H1 (cell line): ENCODE data around the gene HTD2. TPM values are rescaled to one million over a fixed set of nuclear protein-coding genes. Genes with fewer than 3 reads are reported as not detected.

Experiments used
- CTCF ChIA-PET: fragments of 300-600 bp; sonication (Branson Sonifier 250); formaldehyde crosslinking; loops from one replicate; lab custom pipeline; 2021; ENCODE audit not compliant: partially characterized antibody; lab: Charles Lee
- POLR2A ChIA-PET: fragments of 300-600 bp; sonication (Branson Sonifier 250); formaldehyde crosslinking; loops from one replicate; lab custom pipeline; 2021; ENCODE audit warnings: inconsistent platforms; ENCODE audit not compliant: partially characterized antibody; lab: Charles Lee
- DNase-seq, 2 experiments: peaks; one replicate each; pipeline versions ENCODE4 v3.0.0 to v3.0.0-alpha.2; 2010 to 2022; ENCODE audit warnings: low spot score in 2 of 2, low read depth in 1 of 2, mixed read lengths in 1 of 2
- FAIRE-seq: peaks from 2 replicates; lab custom pipeline; 2011; peaks lifted over from hg19 to GRCh38; lab: Jason Lieb, UNC
- H2AFZ ChIP-seq: 2 replicates; pipeline ENCODE4 v1.8.1; 2012; ENCODE audit warnings: low read length, inconsistent platforms
- H2AK5ac ChIP-seq: 2 replicates; pipeline ENCODE4 v1.6.1; 2013; ENCODE audit warnings: low read depth, low read length
- H2BK120ac ChIP-seq: replicated peaks from 2 replicates; pipeline ENCODE3; 2013; ENCODE audit warnings: low read depth, low read length, inconsistent platforms
- H2BK12ac ChIP-seq: 2 replicates; pipeline ENCODE4 v1.6.1; 2013; ENCODE audit warnings: low read depth, low read length
- H2BK15ac ChIP-seq: 2 replicates; pipeline ENCODE4 v1.6.1; 2013; ENCODE audit warnings: low read length
- H2BK20ac ChIP-seq: 2 replicates; pipeline ENCODE4 v1.6.1; 2013; ENCODE audit warnings: low read length
- H2BK5ac ChIP-seq: 2 replicates; pipeline ENCODE4 v1.6.1; 2013; ENCODE audit warnings: low read depth, low read length
- H3K14ac ChIP-seq: 2 replicates; pipeline ENCODE4 v1.6.1; 2013; ENCODE audit warnings: inconsistent platforms; ENCODE audit not compliant: insufficient read length
- H3K18ac ChIP-seq: 2 replicates; pipeline ENCODE4 v1.6.1; 2013; ENCODE audit warnings: low read length; ENCODE audit errors: extremely low read depth
- H3K23ac ChIP-seq: 2 replicates; pipeline ENCODE4 v1.6.1; 2013; ENCODE audit warnings: inconsistent platforms; ENCODE audit not compliant: insufficient read length
- H3K23me2 ChIP-seq: 2 replicates; pipeline ENCODE4 v1.6.1; 2013; ENCODE audit warnings: low read depth, low read length
- H3K27ac ChIP-seq: 2 replicates; pipeline ENCODE4 v1.6.1; 2011; ENCODE audit warnings: low read depth, low read length, inconsistent platforms
- H3K27me3 ChIP-seq, 4 experiments: replicated peaks in 1 of 4; 1 replicate in 1 of 4; 2 replicates in 3 of 4; pipeline versions ENCODE4 v1.6.1 to v1.8.1; 2011 to 2013; ENCODE audit warnings: low read length in 3 of 4, mild to moderate bottlenecking in 3 of 4, inconsistent platforms in 2 of 4, mixed read lengths in 2 of 4, moderate library complexity in 1 of 4; ENCODE audit not compliant: control insufficient read depth in 3 of 4, insufficient read depth in 3 of 4; ENCODE audit errors: extremely low read depth in 1 of 4
- H3K36me3 ChIP-seq, 4 experiments: 2 replicates each; pipeline versions ENCODE4 v1.6.1 to v1.8.1; 2011 to 2013; ENCODE audit warnings: mild to moderate bottlenecking in 4 of 4, low read length in 3 of 4, moderate library complexity in 2 of 4, control low read depth in 1 of 4, inconsistent platforms in 1 of 4; ENCODE audit not compliant: insufficient read depth in 4 of 4, control insufficient read depth in 2 of 4
- H3K4ac ChIP-seq: replicated peaks from 2 replicates; pipeline ENCODE3; 2013; ENCODE audit warnings: low read length, low read depth, mixed read lengths, inconsistent platforms; ENCODE audit not compliant: insufficient read length
- H3K4me1 ChIP-seq, 4 experiments: replicated peaks in 1 of 4; 1 replicate in 1 of 4; 2 replicates in 3 of 4; pipeline versions ENCODE4 v1.6.1 to v1.8.1; 2011 to 2013; ENCODE audit warnings: low read length in 3 of 4, inconsistent platforms in 2 of 4, mixed read lengths in 1 of 4; ENCODE audit not compliant: insufficient read depth in 4 of 4, control insufficient read depth in 3 of 4
- H3K4me2 ChIP-seq, 2 experiments: 2 replicates each; pipeline versions ENCODE4 v1.6.1 to v1.8.1; 2011 to 2013; ENCODE audit warnings: low read depth in 2 of 2, low read length in 2 of 2, control low read depth in 1 of 2, inconsistent platforms in 1 of 2, mild to moderate bottlenecking in 1 of 2; ENCODE audit not compliant: insufficient read depth in 1 of 2
- H3K4me3 ChIP-seq, 4 experiments: fragments of 200-600, 300-600 bp in 1 of 4; sonication (generic), shearing (Covaris generic), sonication (Bioruptor Twin) in 1 of 4; 2 replicates each; pipeline versions ENCODE4 v1.5.1 to v1.8.1; 2011 to 2016; ENCODE audit warnings: low read length in 4 of 4, low read depth in 3 of 4, control low read depth in 2 of 4, inconsistent platforms in 2 of 4, mild to moderate bottlenecking in 2 of 4, mixed read lengths in 1 of 4, moderate library complexity in 1 of 4; ENCODE audit not compliant: insufficient read depth in 2 of 4; ENCODE audit errors: extremely low read depth in 1 of 4
- H3K56ac ChIP-seq: replicated peaks from 2 replicates; pipeline ENCODE3; 2013; ENCODE audit warnings: low read depth, mild to moderate bottlenecking, mixed read lengths, low read length, inconsistent platforms; ENCODE audit not compliant: insufficient read length
- H3K79me1 ChIP-seq: 2 replicates; pipeline ENCODE4 v1.6.1; 2013; ENCODE audit warnings: low read depth, low read length, control low read depth
- H3K79me2 ChIP-seq, 2 experiments: 2 replicates each; pipeline versions ENCODE4 v1.6.1 to v1.8.1; 2012 to 2013; ENCODE audit warnings: low read length in 2 of 2, mild to moderate bottlenecking in 2 of 2, inconsistent platforms in 1 of 2; ENCODE audit not compliant: insufficient read depth in 2 of 2, control insufficient read depth in 1 of 2
- H3K9ac ChIP-seq, 4 experiments: replicated peaks in 1 of 4; 1 replicate in 1 of 4; 2 replicates in 3 of 4; pipeline versions ENCODE4 v1.6.1 to v1.8.1; 2011 to 2013; ENCODE audit warnings: low read depth in 3 of 4, low read length in 3 of 4, control low read depth in 2 of 4, mild to moderate bottlenecking in 2 of 4, moderate library complexity in 2 of 4, inconsistent platforms in 1 of 4; ENCODE audit errors: extremely low read depth in 1 of 4
- H3K9me3 ChIP-seq, 2 experiments: 2 replicates each; pipeline versions ENCODE4 v1.6.1 to v1.8.1; 2012 to 2013; ENCODE audit warnings: mild to moderate bottlenecking in 2 of 2, moderate library complexity in 2 of 2, control low read depth in 1 of 2, inconsistent platforms in 1 of 2, low read depth in 1 of 2, low read length in 1 of 2, mixed read lengths in 1 of 2; ENCODE audit not compliant: insufficient read depth in 2 of 2
- H4K20me1 ChIP-seq, 2 experiments: replicated peaks in 1 of 2; 2 replicates each; pipeline versions ENCODE3 to v1.8.1; 2011 to 2013; ENCODE audit warnings: inconsistent platforms in 2 of 2, low read length in 2 of 2, mild to moderate bottlenecking in 1 of 2; ENCODE audit not compliant: insufficient read depth in 2 of 2, control insufficient read depth in 1 of 2
- H4K5ac ChIP-seq: 2 replicates; pipeline ENCODE4 v1.6.1; 2013; ENCODE audit warnings: low read length, low read depth, mixed read lengths, inconsistent platforms; ENCODE audit not compliant: insufficient read length
- H4K8ac ChIP-seq: 2 replicates; pipeline ENCODE4 v1.8.0; 2013; ENCODE audit warnings: mild to moderate bottlenecking, moderate library complexity, low read length, inconsistent platforms; ENCODE audit not compliant: insufficient read depth; ENCODE audit errors: extremely low read depth
- H4K91ac ChIP-seq: replicated peaks from 2 replicates; pipeline ENCODE3; 2013; ENCODE audit warnings: low read length, mixed read lengths, inconsistent platforms; ENCODE audit not compliant: insufficient read length
- CTCF ChIP-seq, 3 experiments: IDR thresholded peaks; 1 replicate in 2 of 3; 2 replicates in 1 of 3; pipeline versions ENCODE4 v1.5.1 to v1.6.1; 2011; ENCODE audit warnings: low read length in 3 of 3, mild to moderate bottlenecking in 3 of 3, inconsistent platforms in 2 of 3, low read depth in 1 of 3, moderate library complexity in 1 of 3; ENCODE audit not compliant: insufficient read depth in 1 of 3; ENCODE audit errors: control extremely low read depth in 1 of 3
- PHF8 ChIP-seq: fragments of 200-600 bp; sonication (generic); conservative IDR thresholded peaks from 2 replicates; pipeline ENCODE4 v1.7.1; 2012; ENCODE audit warnings: low read depth, mild to moderate bottlenecking, inconsistent platforms, low read length, moderate library complexity
- RFX5 ChIP-seq: IDR thresholded peaks from 2 replicates; pipeline ENCODE4 v1.6.1; 2011; ENCODE audit warnings: low read depth, low read length, improper control_type of control experiment, borderline replicate concordance
- WGBS, 2 experiments: shearing (Covaris generic) in 1 of 2; methylation state at CpG; one replicate each; pipeline versions ENCODE4 v1.1.6 to v1.1.7; 2013 to 2015; ENCODE audit warnings: low lambda C conversion rate in 2 of 2, mixed read lengths in 2 of 2, inconsistent platforms in 1 of 2, low coverage in 1 of 2, missing lambda C conversion rate in 1 of 2; ENCODE audit not compliant: insufficient replicate concordance in 2 of 2, insufficient coverage in 1 of 2, insufficient read length in 1 of 2; ENCODE audit errors: extremely low coverage in 1 of 2, missing lambda C conversion rate in 1 of 2; 5-methylcytosine and 5-hydroxymethylcytosine counted together
- polyA plus RNA-seq, 7 experiments: library from polyadenylated mRNA; depleted of rRNA in 3 of 7; stranded (reverse) in 5 of 7; unstranded in 2 of 7; fragments of >200 nt in 5 of 7; fragments of 200-250 nt in 2 of 7; gene quantifications; 1 replicate in 5 of 7; 2 replicates in 1 of 7; 4 replicates in 1 of 7; pipeline versions ENCODE4 v1.2.1 to v1.2.3, GENCODE V29; 2011 to 2013; ENCODE audit warnings: missing spikeins in 2 of 7, mixed read lengths in 2 of 7
- total RNA-seq: library from RNA; stranded (reverse); fragmentation: NEBNext Ultra II Directional; extraction: Animal tissue kit (Norgen Biotek cat#: 25700); gene quantifications from 2 replicates; pipeline ENCODE4 v1.2.1, GENCODE V29; 2021

The HTD2 gene
- total and polyA plus RNA-seq, 2 of the 8 experiments (the other 6 are each of a cell fraction or from before 2014, with no cell fraction given), result 8.8 to 10.8 TPM

GRCh38 chr3:58288011-58288728 lies 18.1 kb upstream of the HTD2 start:
- no peak overlapping the region for H2BK5ac ChIP-seq
- no peaks in the 10 kb centered on the region for H3K36me3 ChIP-seq
- no peak overlapping the region for H3K14ac ChIP-seq

More at GRCh38 chr3:58288011-58288728, 18.1 kb upstream of the HTD2 start:
- ChIA-PET CTCF (interaction anchor here (0.6 to 1.5 kb wide), 7 partner anchors 12 to 280 kb away, joined by 3 to 5 read pairs (median 3); partner anchors contain the start of genes FLNB, HTD2 and RPP14), POLR2A (no interaction called here)
- Histone ChIP-seq H3K4me2 (no peak overlapping the region), H3K4ac (no peak overlapping the region), H2BK12ac (no peak overlapping the region), H2BK20ac (no peak overlapping the region), H3K79me2 (no peaks in the 10 kb centered on the region), H3K4me3 (no peak overlapping the region), H3K9me3 (peaks cover 0 to 7% of the 10 kb centered on the region in 2 experiments; a peak in 1 of 4 replicates), H3K23me2 (peaks cover 1% of the 10 kb centered on the region; the same call in 1 of the 2 replicates), H2AK5ac (no peak overlapping the region), H4K8ac (no peak overlapping the region), H3K4me1 (no peaks in the 10 kb centered on the region), H2AFZ (no peak overlapping the region), H3K79me1 (no peaks in the 10 kb centered on the region), H3K18ac (no peak overlapping the region), H4K5ac (no peak overlapping the region), H3K27me3 (no peaks in the 10 kb centered on the region), H3K56ac (no peak overlapping the region), H4K20me1 (no peaks in the 10 kb centered on the region), H3K27ac (no peak overlapping the region), H3K9ac (no peak overlapping the region), H2BK15ac (no peak overlapping the region), H2BK120ac (no peak overlapping the region), H3K23ac (no peak overlapping the region), H4K91ac (no peak overlapping the region)
- 84% methylated on average over 4 of the region's 4 CpGs; no CpG with 5 or more reads in 1 of the 2 experiments for WGBS, 2 experiments
- DNase-seq (no peak), FAIRE-seq (no peak)
- TF ChIP-seq CTCF (IDR thresholded peaks at IDR 0.05; ENCODE audit: control extremely low read depth in 1 of 3, insufficient read depth in 1 of 3, low read depth in 1 of 3, low read length in 3 of 3), result peak in 1 of 3 experiments; percentile 8; a peak in 1 of 4 replicates
- TF ChIP-seq RFX5, result no peak
- no peak for TF ChIP-seq PHF8
